HG02678 (cell line): ENCODE measurements around the gene GPBP1L1.
A peak's percentile ranks its signal among the peaks of the same experiment; 100 is the strongest.
"Not testable (repeated sequence)": the region's sequence is repeated elsewhere in the genome, so short reads cannot be mapped to it uniquely, and the experiment has no call there.

Source experiments
- ATAC-seq: cut with Tn5 transposase; IDR thresholded peaks from one replicate; pipeline ENCODE4 v1.9.1; 2021; ENCODE audit warnings: mild to moderate bottlenecking, moderate library complexity; ENCODE audit not compliant: unreplicated experiment

Gene GPBP1L1

GRCh38 chr1:45686288-45687013, at the start of gene GPBP1L1:
Gene GPBP1L1, minus strand, starts transcription at chr1:45686533. Its CDS starts 27,446 bp downstream, at chr1:45659087.
- ATAC-seq = peak; percentile 56

GRCh38 chr1:45730780-45731319, 44.5 kb upstream of the GPBP1L1 start:
- ATAC-seq = no peak

GRCh38 chr1:45730075-45730779, 43.9 kb upstream of the GPBP1L1 start:
- ATAC-seq = no peak

GRCh38 chr1:45726007-45726406, 39.7 kb upstream of the GPBP1L1 start:
- ATAC-seq = not testable (repeated sequence)

GRCh38 chr1:45723248-45723930, 37.1 kb upstream of the GPBP1L1 start:
- no peak for ATAC-seq

GRCh38 chr1:45722809-45723208, 36.5 kb upstream of the GPBP1L1 start:
- no peak for ATAC-seq

- ATAC-seq = no peak
Measured at GRCh38 chr1:45721207-45721606, 34.9 kb upstream of the GPBP1L1 start.

- no peak for ATAC-seq
Measured at GRCh38 chr1:45718289-45718688, 32.0 kb upstream of the GPBP1L1 start.

- ATAC-seq = not testable (repeated sequence)
Measured at GRCh38 chr1:45717386-45717785, 31.1 kb upstream of the GPBP1L1 start.

- ATAC-seq = no peak
Measured at GRCh38 chr1:45716700-45717099, 30.4 kb upstream of the GPBP1L1 start.

GRCh38 chr1:45713711-45714110, 27.4 kb upstream of the GPBP1L1 start:
- no peak for ATAC-seq

- ATAC-seq = no peak
Measured at GRCh38 chr1:45704637-45705036, 18.3 kb upstream of the GPBP1L1 start.

GRCh38 chr1:45694823-45695222, 8.5 kb upstream of the GPBP1L1 start:
- ATAC-seq = no peak

GRCh38 chr1:45693811-45694210, 7.5 kb upstream of the GPBP1L1 start:
- ATAC-seq = not testable (repeated sequence)

GRCh38 chr1:45687754-45688740, 1.7 kb upstream of the GPBP1L1 start, which contains the start of gene TMEM69:
Gene TMEM69, plus strand, starts transcription at chr1:45688181. Its CDS starts 2,888 bp downstream, at chr1:45691069.
- ATAC-seq = no peak

- ATAC-seq = peak; percentile 83
Measured at GRCh38 chr1:45687014-45687753, 851 bp upstream of the GPBP1L1 start.

GRCh38 chr1:45686015-45686287, 382 bp downstream of the GPBP1L1 start:
- ATAC-seq = peak; percentile 7

GRCh38 chr1:45685308-45686014, 872 bp downstream of the GPBP1L1 start:
- ATAC-seq = no peak

GRCh38 chr1:45684402-45684801, 1.9 kb downstream of the GPBP1L1 start:
- no peak for ATAC-seq
